SK-N-SH treated with all-trans-retinoic acid at 6 μM for 48 hours (cell line): ENCODE results near the gene SLC22A23.

Source experiments
- ATAC-seq: fragments of 200-7000 bp; cut with Tn5 transposase; 3 replicates; pipeline ENCODE4 v1.9.1; 2020; ENCODE audit warnings: mild to moderate bottlenecking, moderate library complexity
- ARNTL ChIP-seq: fragments of 450-650 bp; formaldehyde crosslinking; IDR thresholded peaks from 2 replicates; pipeline ENCODE4 v1.5.0; 2020; ENCODE audit warnings: low read depth, mild to moderate bottlenecking, moderate library complexity, borderline replicate concordance
- BACH2 ChIP-seq: fragments of 250-450 bp; sonication (Bioruptor Pico); IDR thresholded peaks from 2 replicates; pipeline ENCODE4 v1.9.0; 2021; ENCODE audit warnings: mild to moderate bottlenecking, borderline replicate concordance
- CREB5 ChIP-seq: fragments of 250-450 bp; sonication (Bioruptor Pico); IDR thresholded peaks from 2 replicates; pipeline ENCODE4 v1.5.1; 2020; ENCODE audit warnings: low read depth, mild to moderate bottlenecking, moderate library complexity
- CSDC2 ChIP-seq: fragments of 250-450 bp; sonication (Bioruptor Pico); IDR thresholded peaks from 2 replicates; pipeline ENCODE4 v1.5.0; 2020; ENCODE audit warnings: mild to moderate bottlenecking, moderate library complexity
- ESRRG ChIP-seq: fragments of 250-450 bp; sonication (Bioruptor Pico); IDR thresholded peaks from 2 replicates; pipeline ENCODE4 v1.6.1; 2021; ENCODE audit warnings: mild to moderate bottlenecking
- GLIS3 ChIP-seq: fragments of 250-450 bp; sonication (Bioruptor Pico); IDR thresholded peaks from 2 replicates; pipeline ENCODE4 v1.5.0; 2020; ENCODE audit warnings: mild to moderate bottlenecking, moderate library complexity
- ISL1 ChIP-seq: fragments of 250-450 bp; sonication (Bioruptor Pico); IDR thresholded peaks from 2 replicates; pipeline ENCODE4 v2.1.2; 2022; ENCODE audit warnings: mild to moderate bottlenecking, moderate library complexity
- PATZ1 ChIP-seq: fragments of 250-450 bp; sonication (Bioruptor Pico); IDR thresholded peaks from 2 replicates; pipeline ENCODE4 v1.8.0; 2020; ENCODE audit warnings: mild to moderate bottlenecking, moderate library complexity, borderline replicate concordance
- POU6F1 ChIP-seq: fragments of 250-450 bp; sonication (Bioruptor Pico); IDR thresholded peaks from 2 replicates; pipeline ENCODE4 v1.8.0; 2021; ENCODE audit warnings: low read depth, mild to moderate bottlenecking, moderate library complexity, borderline replicate concordance
- RARB ChIP-seq: fragments of 250-450 bp; sonication (Bioruptor Pico); IDR thresholded peaks from 2 replicates; pipeline ENCODE4 v1.8.0; 2021; ENCODE audit warnings: mild to moderate bottlenecking, moderate library complexity
- TCF4 ChIP-seq: fragments of 250-450 bp; sonication (Bioruptor Pico); IDR thresholded peaks from 2 replicates; pipeline ENCODE4 v1.8.0; 2021; ENCODE audit warnings: mild to moderate bottlenecking, moderate library complexity, borderline replicate concordance
- TSHZ2 ChIP-seq: fragments of 250-450 bp; sonication (Bioruptor Pico); IDR thresholded peaks from 2 replicates; pipeline ENCODE4 v1.5.0; 2020; ENCODE audit warnings: mild to moderate bottlenecking, moderate library complexity
- ZC3H10 ChIP-seq: fragments of 250-450 bp; sonication (Bioruptor Pico); IDR thresholded peaks from 2 replicates; pipeline ENCODE4 v1.5.1; 2021; ENCODE audit warnings: mild to moderate bottlenecking, moderate library complexity
- ZFP3 ChIP-seq: fragments of 250-450 bp; sonication (Bioruptor Pico); IDR thresholded peaks from 2 replicates; pipeline ENCODE4 v1.5.0; 2020; ENCODE audit warnings: mild to moderate bottlenecking, moderate library complexity
- ZFP30 ChIP-seq: fragments of 450-650 bp; formaldehyde crosslinking; IDR thresholded peaks from 2 replicates; pipeline ENCODE4 v1.5.0; 2022; ENCODE audit warnings: mild to moderate bottlenecking, moderate library complexity
- ZNF565 ChIP-seq: fragments of 450-650 bp; formaldehyde crosslinking; conservative IDR thresholded peaks from 2 replicates; pipeline ENCODE4 v1.5.0; 2020; ENCODE audit warnings: low read depth, mild to moderate bottlenecking, moderate library complexity
- ZNF8 ChIP-seq: fragments of 450-650 bp; formaldehyde crosslinking; IDR thresholded peaks from 2 replicates; pipeline ENCODE4 v1.5.0; 2020; ENCODE audit warnings: mild to moderate bottlenecking, moderate library complexity

Gene SLC22A23

GRCh38 chr6:3232017-3232945, 224.6 kb downstream of the SLC22A23 start:
- ATAC-seq, result peak; percentile 19
- TF ChIP-seq PATZ1 (CRISPR knock-in tag), result no peak

GRCh38 chr6:3231247-3232016, 225.4 kb downstream of the SLC22A23 start:
- TF ChIP-seq ZC3H10 (CRISPR knock-in tag), result no peak
- peak; percentile 43; the same call in 1 of the 2 replicates for TF ChIP-seq TSHZ2 (CRISPR knock-in tag)
- TF ChIP-seq POU6F1 (CRISPR knock-in tag), result no peak
- TF ChIP-seq ZNF565 (CRISPR knock-in tag), result no peak
- TF ChIP-seq, all 23 proteins: peak for 1
- ATAC-seq, result peak; percentile 60

- peak; percentile 1; the same call in 1 of the 3 replicates for ATAC-seq
- TF ChIP-seq ZFP3, result no peak
- TF ChIP-seq POU6F1 (CRISPR knock-in tag), result no peak
- TF ChIP-seq RARB, result no peak
- TF ChIP-seq TSHZ2 (CRISPR knock-in tag), result no peak
- TF ChIP-seq CSDC2 (CRISPR knock-in tag), result no peak
- no peak for TF ChIP-seq TCF4 (CRISPR knock-in tag)
- no peak for TF ChIP-seq ZNF8
- TF ChIP-seq, all 23 proteins: peak for 0
Measured at GRCh38 chr6:3230900-3231246, 226.0 kb downstream of the SLC22A23 start.

GRCh38 chr6:3230256-3230882, 226.5 kb downstream of the SLC22A23 start:
- no peak for ATAC-seq
- TF ChIP-seq TSHZ2 (CRISPR knock-in tag), result no peak
- TF ChIP-seq ISL1 (CRISPR knock-in tag), result no peak
- TF ChIP-seq CREB5 (CRISPR knock-in tag), result no peak
- no peak for TF ChIP-seq ZFP30
- TF ChIP-seq ARNTL, result no peak
- no peak for TF ChIP-seq BACH2 (CRISPR knock-in tag)
- no peak for TF ChIP-seq GLIS3 (CRISPR knock-in tag)
- TF ChIP-seq ESRRG (CRISPR knock-in tag), result no peak
